Esophagus squamous epithelium (tissue), 4 donors: ENCODE results near the gene RASAL2.

Experiments used
- POLR2A ChIP-seq, 4 donors: fragments of 450-650 bp; IDR thresholded peaks; one replicate each; pipeline ENCODE4 v1.6.1; 2017; ENCODE audit warnings: antibody characterized with exemption in 4 of 4, mild to moderate bottlenecking in 4 of 4, moderate library complexity in 3 of 4
- TF ChIP-seq, protein P1 (sequence below), 6 experiments: fragments of 450-650 bp in 4 of 6; fragments of 200-600 bp in 2 of 6; sonication (generic) in 2 of 6; IDR thresholded peaks; one replicate each; pipeline ENCODE4 v1.5.1; 2016 to 2019; ENCODE audit warnings: antibody characterized with exemption in 6 of 6, mild to moderate bottlenecking in 4 of 6, moderate library complexity in 4 of 6

DNA sequence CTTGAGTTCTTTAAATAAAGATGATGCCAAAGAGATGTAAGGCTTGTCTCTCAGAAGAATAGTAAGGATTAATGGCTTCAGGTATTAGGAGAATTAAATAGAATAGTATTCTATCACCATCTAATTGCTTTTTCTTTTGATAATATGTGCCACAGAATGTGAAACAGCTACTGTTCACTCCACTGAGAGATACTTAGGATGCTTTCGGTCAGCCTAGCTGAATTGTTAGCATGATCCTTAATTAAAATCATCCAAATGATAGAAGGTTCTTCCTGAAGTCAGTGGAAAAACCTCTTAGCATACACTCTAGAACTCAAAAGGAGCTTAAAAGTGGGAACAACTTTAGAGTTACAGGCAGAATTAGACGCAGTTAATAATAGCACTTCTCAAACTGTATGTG, 97.0 kb downstream of the RASAL2 start:
- TF ChIP-seq, protein P1, sequence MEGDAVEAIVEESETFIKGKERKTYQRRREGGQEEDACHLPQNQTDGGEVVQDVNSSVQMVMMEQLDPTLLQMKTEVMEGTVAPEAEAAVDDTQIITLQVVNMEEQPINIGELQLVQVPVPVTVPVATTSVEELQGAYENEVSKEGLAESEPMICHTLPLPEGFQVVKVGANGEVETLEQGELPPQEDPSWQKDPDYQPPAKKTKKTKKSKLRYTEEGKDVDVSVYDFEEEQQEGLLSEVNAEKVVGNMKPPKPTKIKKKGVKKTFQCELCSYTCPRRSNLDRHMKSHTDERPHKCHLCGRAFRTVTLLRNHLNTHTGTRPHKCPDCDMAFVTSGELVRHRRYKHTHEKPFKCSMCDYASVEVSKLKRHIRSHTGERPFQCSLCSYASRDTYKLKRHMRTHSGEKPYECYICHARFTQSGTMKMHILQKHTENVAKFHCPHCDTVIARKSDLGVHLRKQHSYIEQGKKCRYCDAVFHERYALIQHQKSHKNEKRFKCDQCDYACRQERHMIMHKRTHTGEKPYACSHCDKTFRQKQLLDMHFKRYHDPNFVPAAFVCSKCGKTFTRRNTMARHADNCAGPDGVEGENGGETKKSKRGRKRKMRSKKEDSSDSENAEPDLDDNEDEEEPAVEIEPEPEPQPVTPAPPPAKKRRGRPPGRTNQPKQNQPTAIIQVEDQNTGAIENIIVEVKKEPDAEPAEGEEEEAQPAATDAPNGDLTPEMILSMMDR (IDR thresholded peaks at IDR 0.05): no peak
- TF ChIP-seq POLR2A (IDR thresholded peaks at IDR 0.05): no peak
